ENCODE measurements around the gene KRTAP10-5. TPM values are rescaled to one million over a fixed set of nuclear protein-coding genes. Genes with fewer than 3 reads are reported as not detected.
A peak's percentile ranks its signal among the peaks of the same experiment; 100 is the strongest.
"Not testable (repeated sequence)": the region's sequence is repeated elsewhere in the genome, so short reads cannot be mapped to it uniquely, and the experiment has no call there.

KRTAP10-5 gene
- total RNA-seq, 2 donors from 2014 or later: not detected

DNA sequence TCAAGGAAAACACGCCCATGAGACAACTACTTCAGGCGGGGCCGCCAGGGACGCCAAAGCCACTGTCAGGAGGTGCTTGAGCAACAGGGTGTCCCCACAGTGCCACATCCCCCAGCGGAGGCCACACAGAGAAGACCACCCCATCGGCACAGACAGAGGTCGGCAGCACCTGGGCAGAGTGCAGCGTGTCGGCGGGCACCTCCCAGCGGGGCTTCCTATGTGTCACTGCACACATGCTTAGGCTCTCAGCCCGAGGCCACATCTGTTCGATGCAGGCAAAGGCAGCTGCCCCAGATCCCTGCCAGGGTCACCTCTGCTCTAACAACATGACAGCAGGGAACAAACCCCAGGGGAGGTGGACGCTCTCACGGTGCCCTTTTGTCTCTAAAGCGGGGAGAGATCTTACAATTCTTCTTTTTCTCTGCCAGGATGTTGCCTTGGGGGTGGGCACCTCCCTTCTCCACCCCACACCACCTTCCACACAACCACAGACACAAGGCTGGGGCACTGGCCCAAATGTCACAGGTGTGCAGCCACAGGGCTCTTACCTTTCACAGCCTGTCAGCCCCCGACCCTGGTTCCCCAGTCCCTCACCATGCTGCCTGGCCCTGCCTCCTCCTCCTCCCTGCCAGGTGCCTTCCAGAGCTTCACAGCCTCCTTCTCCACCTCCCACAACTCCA is 35.6 kb upstream of the KRTAP10-5 start:
- no peak for ATAC-seq
- H3K9me3 Mint-ChIP-seq: peaks cover 18% of the 10 kb centered on the region
- H3K27me3 Mint-ChIP-seq: peaks cover 0 to 2% of the 10 kb centered on the region in 2 donors
- peak overlapping the region in 1 of 2 donors; percentile 33 for H3K27ac Mint-ChIP-seq
- DNase-seq (ENCODE audit: low spot score): no peak
- peaks cover 26% of the 10 kb centered on the region for H3K36me3 Mint-ChIP-seq
- peaks cover 17 to 33% of the 10 kb centered on the region in 2 donors for H3K4me1 Mint-ChIP-seq (ENCODE audit: low read depth in 2 of 2)
- no peak overlapping the region for H3K4me3 Mint-ChIP-seq

DNA sequence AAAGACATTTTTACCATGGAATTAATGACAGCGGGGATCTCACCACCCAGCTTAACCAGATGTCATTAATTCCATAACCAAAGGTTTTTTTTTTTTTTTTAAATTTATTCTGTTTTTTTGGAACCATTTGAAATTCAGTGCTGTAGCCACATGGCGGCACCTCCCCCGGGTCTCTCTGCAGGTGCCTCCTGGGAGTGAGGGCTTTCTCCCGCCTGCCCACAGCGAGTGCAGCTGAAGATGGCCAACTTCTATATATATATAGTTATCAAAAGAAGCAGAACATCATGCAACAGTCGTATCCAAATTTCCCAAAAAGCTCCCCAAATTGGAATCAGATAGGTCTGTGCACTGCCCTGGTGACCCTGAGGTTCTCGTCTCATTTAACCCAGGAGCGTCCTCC is 35.1 kb upstream of the KRTAP10-5 start:
- Mint-ChIP-seq H3K27me3 (peaks cover 0 to 2% of the 10 kb centered on the region in 2 donors), H3K4me3 (no peak overlapping the region), H3K27ac (no peak overlapping the region), H3K36me3 (peaks cover 24% of the 10 kb centered on the region), H3K9me3 (peaks cover 17% of the 10 kb centered on the region), H3K4me1 (ENCODE audit: low read depth in 2 of 2) (peaks cover 17 to 33% of the 10 kb centered on the region in 2 donors)
- DNase-seq (ENCODE audit: low spot score): no peak
- no peak for ATAC-seq

DNA sequence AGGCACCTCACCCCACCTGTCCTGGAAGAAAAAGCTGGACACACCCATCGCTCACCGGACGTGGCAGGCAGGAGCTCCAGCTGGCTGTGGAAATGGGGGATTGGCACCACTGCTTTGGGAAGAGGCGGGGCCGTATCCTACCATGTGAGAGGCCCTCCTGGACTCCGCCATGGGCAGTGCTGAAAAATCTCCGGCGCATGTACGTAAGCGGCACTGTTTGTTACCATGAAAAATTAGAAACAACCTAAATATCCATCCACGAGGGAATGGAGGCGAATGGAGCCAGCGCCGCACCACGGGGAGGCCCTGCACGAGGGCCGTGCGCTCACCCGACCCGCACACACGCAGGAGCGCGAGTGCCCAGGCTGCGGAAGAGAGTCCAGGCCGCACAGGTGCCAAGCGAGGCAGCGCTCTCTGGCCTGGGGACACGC is 34.6 kb upstream of the KRTAP10-5 start:
- Mint-ChIP-seq H3K9me3 (peaks cover 15% of the 10 kb centered on the region), H3K4me1 (ENCODE audit: low read depth in 2 of 2) (peaks cover 17 to 31% of the 10 kb centered on the region in 2 donors), H3K4me3 (no peak overlapping the region), H3K27me3 (peaks cover 0 to 2% of the 10 kb centered on the region in 2 donors), H3K36me3 (peaks cover 20% of the 10 kb centered on the region), H3K27ac (no peak overlapping the region)
- ATAC-seq: no peak
- no peak for DNase-seq (ENCODE audit: low spot score)

DNA sequence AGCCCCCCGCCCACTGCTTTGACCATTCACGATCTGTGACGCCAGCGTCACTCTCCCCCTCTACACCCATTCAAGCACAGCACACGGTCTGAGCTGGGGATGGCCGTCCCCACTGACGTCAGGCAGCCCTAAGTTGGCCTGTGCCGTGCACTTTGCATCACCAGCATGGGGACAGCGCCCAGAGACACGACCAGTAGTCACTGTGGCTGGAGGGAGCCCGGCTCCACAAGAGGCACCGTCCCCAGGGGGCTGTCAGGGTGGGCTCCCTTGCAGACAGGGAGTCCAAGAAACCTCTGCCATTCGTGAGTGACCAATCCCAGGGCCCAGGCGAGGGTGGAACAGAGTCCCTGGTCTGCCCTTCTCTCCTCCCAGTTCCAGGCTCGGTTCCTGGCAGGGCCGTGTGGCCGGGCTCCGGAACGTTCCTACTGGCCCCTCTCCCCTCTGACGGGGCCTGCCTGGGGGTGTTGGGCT is 33.8 kb upstream of the KRTAP10-5 start:
- peaks cover 13% of the 10 kb centered on the region for H3K9me3 Mint-ChIP-seq
- no peak overlapping the region for H3K4me3 Mint-ChIP-seq
- peaks cover 10 to 24% of the 10 kb centered on the region in 2 donors for H3K4me1 Mint-ChIP-seq (ENCODE audit: low read depth in 2 of 2)
- peaks cover 20% of the 10 kb centered on the region for H3K36me3 Mint-ChIP-seq
- ATAC-seq (no peak), DNase-seq (ENCODE audit: low spot score) (no peak)
- H3K27ac Mint-ChIP-seq: no peak overlapping the region
- peaks cover 0 to 5% of the 10 kb centered on the region in 2 donors for H3K27me3 Mint-ChIP-seq

DNA sequence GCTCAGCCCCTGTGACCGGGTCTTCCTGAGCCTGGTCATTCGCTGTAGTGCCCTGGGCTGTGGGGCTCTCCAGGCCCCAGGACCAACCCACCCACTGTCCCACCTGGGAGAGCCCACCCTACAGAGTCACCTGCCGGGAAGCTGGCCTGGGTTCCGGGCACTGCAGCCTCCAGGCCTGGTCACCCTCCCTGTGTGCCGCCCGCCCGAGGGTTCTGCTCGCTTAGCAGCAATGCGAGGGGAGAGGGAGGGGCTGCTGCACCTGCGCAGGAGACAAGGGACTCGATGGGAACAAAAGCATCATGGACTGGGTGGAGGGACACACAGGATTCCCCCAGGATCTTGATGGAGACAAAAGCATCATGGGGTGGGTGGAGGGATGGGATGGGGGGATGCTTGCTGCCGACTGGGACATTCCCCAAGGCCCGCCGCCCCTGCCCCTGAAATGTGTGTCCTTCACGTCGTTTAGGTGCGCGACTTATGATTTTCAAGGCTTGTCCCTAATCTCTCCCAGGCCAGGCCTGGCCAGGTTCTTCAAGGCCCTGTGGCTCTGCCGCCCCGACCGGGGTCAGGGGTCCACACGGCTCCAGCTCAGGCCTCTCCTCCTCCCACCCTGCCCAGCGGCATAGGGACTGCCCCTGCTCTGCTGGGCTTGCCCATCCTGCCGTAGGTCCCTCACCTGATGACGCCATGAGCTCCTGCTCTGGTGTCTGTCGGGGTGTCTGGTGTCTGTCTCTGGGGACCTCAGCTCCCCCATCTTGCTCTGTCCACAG is 33.2 kb upstream of the KRTAP10-5 start:
- Mint-ChIP-seq H3K27ac (no peak overlapping the region), H3K4me1 (ENCODE audit: low read depth in 2 of 2) (peaks cover 4 to 18% of the 10 kb centered on the region in 2 donors), H3K27me3 (peaks cover 0 to 9% of the 10 kb centered on the region in 2 donors), H3K36me3 (peaks cover 22% of the 10 kb centered on the region), H3K9me3 (peaks cover 17% of the 10 kb centered on the region), H3K4me3 (no peak overlapping the region)
- no peak for DNase-seq (ENCODE audit: low spot score)
- peak in 1 of 2 donors; percentile 32 for ATAC-seq

DNA sequence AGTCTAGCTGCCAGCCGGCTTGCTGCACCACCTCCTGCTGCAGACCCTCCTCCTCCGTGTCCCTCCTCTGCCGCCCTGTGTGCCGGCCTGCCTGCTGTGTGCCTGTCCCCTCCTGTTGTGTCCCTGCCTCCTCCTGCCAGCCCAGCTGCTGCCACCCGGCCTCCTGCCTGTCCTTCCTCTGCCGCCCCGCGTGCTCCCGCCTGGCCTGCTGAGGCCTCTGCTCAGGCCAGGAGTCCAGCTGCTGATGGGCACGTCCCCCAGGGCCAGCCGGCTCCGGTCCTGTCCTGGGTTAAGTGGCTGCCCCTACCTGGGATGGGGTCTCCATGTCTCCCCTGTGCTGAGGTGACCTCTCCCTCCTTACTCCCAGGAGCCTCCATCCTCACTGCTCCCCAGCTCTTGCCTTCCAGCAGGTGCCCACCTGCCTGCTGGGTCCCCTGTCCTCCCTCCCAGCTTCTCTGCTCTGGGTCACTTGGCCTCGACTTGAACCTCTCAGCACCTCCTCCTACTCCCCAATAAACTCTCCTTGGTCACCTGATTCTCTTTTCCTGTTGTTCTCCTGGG is 32.3 kb upstream of the KRTAP10-5 start:
- peaks cover 17% of the 10 kb centered on the region for H3K9me3 Mint-ChIP-seq
- peaks cover 0 to 12% of the 10 kb centered on the region in 2 donors for H3K4me1 Mint-ChIP-seq (ENCODE audit: low read depth in 2 of 2)
- H3K36me3 Mint-ChIP-seq: peaks cover 22% of the 10 kb centered on the region
- ATAC-seq (no peak), DNase-seq (ENCODE audit: low spot score) (no peak)
- H3K27me3 Mint-ChIP-seq: peaks cover under 1 to 10% of the 10 kb centered on the region in 2 donors
- no peak overlapping the region for H3K4me3 Mint-ChIP-seq
- H3K27ac Mint-ChIP-seq: no peak overlapping the region

DNA sequence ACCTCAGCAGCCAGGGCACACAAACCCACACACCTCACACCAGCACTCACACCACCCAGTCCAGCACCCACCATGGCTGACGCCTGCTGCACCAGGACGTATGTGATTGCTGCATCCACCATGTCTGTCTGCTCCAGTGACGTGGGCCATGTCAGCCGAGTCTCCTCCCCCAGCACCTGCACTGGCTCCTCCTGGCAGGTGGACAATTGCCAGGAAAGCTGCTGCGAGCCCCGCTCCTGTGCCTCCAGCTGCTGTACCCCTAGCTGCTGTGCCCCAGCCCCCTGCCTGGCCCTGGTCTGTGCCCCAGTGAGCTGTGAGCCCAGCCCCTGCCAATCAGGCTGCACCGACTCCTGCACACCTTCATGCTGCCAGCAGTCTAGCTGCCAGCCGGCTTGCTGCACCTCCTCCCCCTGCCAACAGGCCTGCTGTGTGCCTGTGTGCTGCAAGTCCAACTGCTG is 31.7 kb upstream of the KRTAP10-5 start, which contains the start of gene KRTAP10-8:
Gene KRTAP10-8, plus strand, starts transcription at position 51 of the 458 bp plus-strand sequence. Its CDS starts 22 bp downstream, at position 73.
- Mint-ChIP-seq H3K27ac (no peak within 1 kb of the TSS), H3K9me3 (peaks cover 17% of the 10 kb centered on the region), H3K27me3 (peaks cover 5 to 12% of the 10 kb centered on the region in 2 donors), H3K36me3 (peaks cover 22% of the 10 kb centered on the region), H3K4me1 (ENCODE audit: low read depth in 2 of 2) (peaks cover 0 to 10% of the 10 kb centered on the region in 2 donors), H3K4me3 (no peak within 1 kb of the TSS)
- no peak for DNase-seq (ENCODE audit: low spot score)
- ATAC-seq: no peak

DNA sequence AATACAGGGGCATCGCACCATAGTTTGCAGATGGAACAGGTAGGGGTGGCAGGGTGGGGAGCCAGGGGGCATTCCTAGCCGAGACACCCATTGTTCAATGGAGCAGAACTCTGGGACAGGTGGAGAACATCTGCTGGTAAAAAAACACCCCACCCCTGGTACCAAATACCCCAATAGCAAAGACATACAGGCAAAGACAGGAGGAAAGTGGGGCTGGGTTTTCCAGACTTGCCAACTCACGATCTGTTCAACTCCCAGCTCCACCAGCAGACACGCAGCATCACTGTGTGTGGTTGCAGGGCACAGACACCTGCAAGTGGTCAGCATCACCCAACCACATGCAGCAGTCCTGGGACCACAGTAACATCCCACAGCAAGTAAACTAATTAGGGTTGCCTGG is 31.1 kb upstream of the KRTAP10-5 start:
- Mint-ChIP-seq H3K27ac (no peak overlapping the region), H3K27me3 (peaks cover 5 to 13% of the 10 kb centered on the region in 2 donors), H3K4me1 (ENCODE audit: low read depth in 2 of 2) (peaks cover 0 to 8% of the 10 kb centered on the region in 2 donors), H3K36me3 (peaks cover 22% of the 10 kb centered on the region), H3K9me3 (peaks cover 17% of the 10 kb centered on the region), H3K4me3 (no peak overlapping the region)
- DNase-seq (ENCODE audit: low spot score) (no peak), ATAC-seq (no peak)

DNA sequence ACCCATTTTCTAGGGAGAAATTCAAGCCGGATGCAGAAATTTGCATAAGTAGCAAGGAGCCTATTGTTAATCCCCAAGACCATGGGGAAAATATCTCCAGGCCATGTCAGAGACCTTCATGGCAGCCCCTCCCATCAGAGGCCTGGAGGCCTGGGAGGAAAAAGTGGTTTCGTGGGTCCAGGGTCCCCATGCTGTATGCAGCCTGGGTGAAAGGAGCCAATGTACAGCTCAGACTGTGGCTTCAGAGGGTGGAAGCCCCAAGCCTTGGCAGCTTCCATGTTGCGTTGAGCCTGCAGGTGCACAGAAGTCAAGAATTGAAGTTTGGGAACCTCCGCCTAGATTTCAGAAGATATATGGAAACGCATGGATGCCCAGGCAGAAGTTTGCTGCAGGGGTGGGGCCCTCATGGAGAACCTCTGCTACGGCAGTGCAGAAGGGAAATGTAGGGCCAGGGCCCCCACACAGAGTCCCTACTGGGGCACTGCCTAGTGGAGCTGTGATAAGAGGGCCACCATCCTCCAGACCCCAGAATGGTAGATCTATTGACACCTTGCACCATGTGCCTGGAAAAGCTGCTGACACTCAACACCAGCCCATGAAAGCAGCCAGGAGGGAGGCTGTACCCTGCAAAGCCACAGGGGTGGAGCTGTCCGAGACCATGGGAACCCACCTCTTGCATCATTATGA is 29.9 kb upstream of the KRTAP10-5 start:
- not testable (repeated sequence) for H3K27ac Mint-ChIP-seq; H3K4me3 Mint-ChIP-seq; DNase-seq (ENCODE audit: low spot score); H3K4me1 Mint-ChIP-seq (ENCODE audit: low read depth in 2 of 2); ATAC-seq
- Mint-ChIP-seq H3K9me3 (peaks cover 17% of the 10 kb centered on the region), H3K27me3 (peaks cover 11 to 17% of the 10 kb centered on the region in 2 donors), H3K36me3 (peaks cover 22% of the 10 kb centered on the region)

DNA sequence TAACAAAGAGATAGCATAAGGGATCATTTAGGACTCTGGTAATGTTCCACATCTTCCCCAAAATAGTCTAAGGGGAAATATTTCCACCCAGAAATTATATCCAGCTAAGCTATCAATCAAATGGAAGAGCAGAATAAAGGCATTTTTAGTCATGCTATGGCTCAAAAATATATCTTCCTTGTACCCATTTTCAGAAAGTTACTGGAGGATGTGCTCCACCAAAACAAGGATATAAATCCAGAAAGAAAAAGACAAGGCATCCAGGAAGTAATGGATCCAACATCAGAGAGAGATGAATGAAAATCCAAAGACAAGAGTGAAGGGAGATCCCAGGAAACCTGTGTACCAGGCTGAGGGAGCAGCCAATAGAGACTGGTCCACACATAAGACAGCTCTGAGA is 28.8 kb upstream of the KRTAP10-5 start:
- no peak for DNase-seq (ENCODE audit: low spot score)
- no peak for ATAC-seq

DNA sequence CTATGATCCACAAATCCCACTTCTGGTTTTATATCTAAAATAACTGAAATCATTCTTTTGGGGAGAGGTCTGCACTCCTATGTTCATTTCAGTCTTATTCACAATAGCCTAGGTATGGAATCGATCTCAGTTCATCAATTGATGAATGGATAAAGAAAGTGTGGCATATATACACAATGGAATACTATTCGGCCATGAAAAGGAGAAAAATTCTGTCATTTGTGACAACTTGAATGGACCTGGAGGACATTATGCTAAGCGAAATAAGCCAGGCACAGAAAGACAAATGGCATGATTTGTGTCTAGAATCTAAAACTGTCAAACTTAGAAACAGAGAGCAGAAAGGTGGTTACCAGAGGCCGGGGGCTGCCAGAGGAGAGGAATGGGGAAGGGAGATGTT is 26.1 kb upstream of the KRTAP10-5 start:
- Mint-ChIP-seq H3K4me1 (ENCODE audit: low read depth in 2 of 2) (no peaks in the 10 kb centered on the region), H3K4me3 (no peak overlapping the region), H3K27me3 (peaks cover 18 to 22% of the 10 kb centered on the region in 2 donors), H3K9me3 (peaks cover 17% of the 10 kb centered on the region), H3K36me3 (peaks cover 21% of the 10 kb centered on the region), H3K27ac (no peak overlapping the region)
- DNase-seq (ENCODE audit: low spot score) (no peak), ATAC-seq (no peak)

More for the DNA sequence above, 28.8 kb upstream of the KRTAP10-5 start:
- H3K27me3 Mint-ChIP-seq: peaks cover 18 to 21% of the 10 kb centered on the region in 2 donors
- H3K9me3 Mint-ChIP-seq: peaks cover 17% of the 10 kb centered on the region
- peaks cover 0 to 4% of the 10 kb centered on the region in 2 donors for H3K4me1 Mint-ChIP-seq (ENCODE audit: low read depth in 2 of 2)
- no peak overlapping the region for H3K4me3 Mint-ChIP-seq
- peaks cover 22% of the 10 kb centered on the region for H3K36me3 Mint-ChIP-seq
- H3K27ac Mint-ChIP-seq: no peak overlapping the region

DNA sequence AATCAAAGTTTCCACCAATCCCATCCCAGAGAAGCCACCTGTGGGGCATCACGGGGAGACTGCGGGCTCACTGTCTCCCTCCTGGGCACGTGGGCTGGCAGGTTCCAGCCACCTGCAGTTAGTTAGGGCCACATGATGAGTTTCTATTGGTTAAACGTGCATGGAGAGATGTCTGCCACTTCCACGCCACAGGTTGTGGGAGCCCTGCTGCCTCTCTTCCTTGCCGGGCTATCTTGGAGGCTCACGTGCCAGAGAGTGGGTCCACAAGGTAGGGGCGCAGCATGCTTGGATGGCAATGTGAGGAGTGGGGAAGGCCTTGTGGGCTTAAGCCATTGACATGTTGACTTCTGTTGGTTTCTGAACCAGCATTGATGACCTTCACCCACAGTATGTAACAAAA is 23.5 kb upstream of the KRTAP10-5 start:
- Mint-ChIP-seq H3K9me3 (peaks cover 2% of the 10 kb centered on the region), H3K36me3 (peaks cover 3% of the 10 kb centered on the region), H3K27me3 (peaks cover 18 to 20% of the 10 kb centered on the region in 2 donors), H3K4me1 (ENCODE audit: low read depth in 2 of 2) (no peaks in the 10 kb centered on the region), H3K27ac (no peak overlapping the region), H3K4me3 (no peak overlapping the region)
- DNase-seq (ENCODE audit: low spot score): no peak
- no peak for ATAC-seq
